CD4-positive, alpha-beta memory T cell (primary cell): ENCODE results near the gene NEAT1. TPM values are rescaled to one million over a fixed set of nuclear protein-coding genes. Genes with fewer than 3 reads are reported as not detected.

ENCODE experiments used
- CTCF ChIA-PET: fragments of 350-600 bp; sonication (Branson Sonifier 250); formaldehyde crosslinking; loops from one replicate; lab custom pipeline; 2021; ENCODE audit warnings: inconsistent platforms; ENCODE audit not compliant: partially characterized antibody; lab: Charles Lee
- POLR2A ChIA-PET: fragments of 350-600 bp; sonication (Branson Sonifier 250); formaldehyde crosslinking; loops from one replicate; lab custom pipeline; 2021; ENCODE audit not compliant: partially characterized antibody; lab: Charles Lee
- DNase-seq, 5 donors: peaks; one replicate each; pipeline versions ENCODE4 v3.0.0 to v3.0.0-alpha.2; 2020 to 2022; ENCODE audit warnings: mixed read lengths in 1 of 5
- H3K27ac ChIP-seq: one replicate; pipeline ENCODE4 v1.7.0; 2013; ENCODE audit warnings: low read depth, low read length
- H3K27me3 ChIP-seq: 2 replicates; pipeline ENCODE4 v1.7.0; 2013; ENCODE audit warnings: mild to moderate bottlenecking, low read length, moderate library complexity; ENCODE audit not compliant: insufficient read depth
- H3K36me3 ChIP-seq: 2 replicates; pipeline ENCODE4 v1.7.0; 2013; ENCODE audit warnings: mild to moderate bottlenecking, low read length, moderate library complexity; ENCODE audit not compliant: insufficient read depth
- H3K4me1 ChIP-seq: 2 replicates; pipeline ENCODE4 v1.7.0; 2013; ENCODE audit warnings: mild to moderate bottlenecking, low read length, moderate library complexity; ENCODE audit not compliant: insufficient read depth
- H3K4me3 ChIP-seq, 2 donors: one replicate each; pipeline ENCODE4 v1.7.0; 2013; ENCODE audit warnings: low read length in 2 of 2, mild to moderate bottlenecking in 1 of 2
- H3K9me3 ChIP-seq, 2 donors: one replicate each; pipeline ENCODE4 v1.7.0; 2013; ENCODE audit warnings: low read length in 2 of 2, control low read depth in 1 of 2; ENCODE audit not compliant: control insufficient read depth in 1 of 2
- H3K27ac Mint-ChIP-seq, 7 donors: one replicate each; pipeline ENCODE4 v1.8.0; 2020 to 2021; ENCODE audit warnings: mixed read lengths in 7 of 7, mild to moderate bottlenecking in 6 of 7, inconsistent platforms in 3 of 7, moderate library complexity in 3 of 7
- H3K27me3 Mint-ChIP-seq, 2 donors: one replicate each; pipeline ENCODE4 v1.8.0; 2020 to 2021; ENCODE audit warnings: mixed read lengths in 2 of 2
- H3K36me3 Mint-ChIP-seq, 2 donors: one replicate each; pipeline ENCODE4 v1.8.0; 2020 to 2021; ENCODE audit warnings: mixed read lengths in 2 of 2, inconsistent platforms in 1 of 2, mild to moderate bottlenecking in 1 of 2
- H3K4me1 Mint-ChIP-seq, 4 donors: one replicate each; pipeline ENCODE4 v1.8.0; 2020 to 2021; ENCODE audit warnings: mixed read lengths in 4 of 4, mild to moderate bottlenecking in 1 of 4
- H3K4me3 Mint-ChIP-seq, 8 donors: one replicate each; pipeline ENCODE4 v1.8.0; 2020 to 2021; ENCODE audit warnings: mixed read lengths in 8 of 8, mild to moderate bottlenecking in 7 of 8, moderate library complexity in 6 of 8, inconsistent platforms in 3 of 8
- H3K9me3 Mint-ChIP-seq, 8 donors: one replicate each; pipeline ENCODE4 v1.8.0; 2020 to 2021; ENCODE audit warnings: mixed read lengths in 8 of 8, mild to moderate bottlenecking in 5 of 8, inconsistent platforms in 3 of 8, moderate library complexity in 1 of 8
- intact Hi-C: fragments of 100-400 bp; cut with micrococcal nuclease; formaldehyde crosslinking; loops from one replicate; pipeline ENCODE4 v1.15.1; 2023
- polyA plus RNA-seq, 2 donors: library from polyadenylated mRNA; unstranded; fragments of 300-500 nt; fragmentation: Illumina TruSeq; gene quantifications; one replicate each; pipeline ENCODE4 v1.2.3, GENCODE V29; 2021
- total RNA-seq, 2 experiments: library from RNA; stranded (reverse); gene quantifications; one replicate each; pipeline ENCODE4 v1.2.3, GENCODE V29; 2021

NEAT1 gene
- total and polyA plus RNA-seq, 4 experiments from 2014 or later, result 2.3 to 687 (median 344) TPM

DNA sequence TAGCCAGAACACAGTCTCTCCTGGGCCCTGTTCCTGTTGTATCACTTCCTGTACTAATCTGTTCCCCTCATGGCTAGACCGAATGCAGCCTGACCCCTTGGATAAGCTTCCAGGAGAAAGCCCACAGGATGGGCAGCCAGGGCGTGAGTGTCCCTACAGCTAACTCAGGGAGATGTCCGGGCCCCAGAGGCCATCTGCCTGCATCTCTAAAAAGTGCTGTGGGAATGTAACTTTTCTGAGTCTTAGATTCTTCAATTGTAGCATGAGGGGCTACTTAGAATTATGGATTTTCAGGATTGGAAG lies 68.5 kb downstream of the NEAT1 start:
- ChIA-PET CTCF (interaction anchor here (1.2 to 3.0 kb wide), 4 partner anchors 9 to 75 kb away, joined by 3 to 13 read pairs (median 4); no protein-coding TSS in a partner anchor), POLR2A (interaction anchor here (10.2 to 27.2 kb wide), 4 partner anchors 8 to 71 kb away, joined by 181 to 3839 read pairs (median 1050); partner anchors contain the start of genes MALAT1 and NEAT1)
- no peaks in the 10 kb centered on the region for H3K36me3 Mint-ChIP-seq
- Histone ChIP-seq H3K27ac (no peak overlapping the region), H3K9me3 (no peaks in the 10 kb centered on the region), H3K36me3 (no peaks in the 10 kb centered on the region), H3K4me1 (peaks cover 11% of the 10 kb centered on the region), H3K27me3 (no peaks in the 10 kb centered on the region), H3K4me3 (no peak overlapping the region)
- H3K9me3 Mint-ChIP-seq, result no peaks in the 10 kb centered on the region
- no peak for DNase-seq
- H3K27me3 Mint-ChIP-seq, result no peaks in the 10 kb centered on the region
- peaks cover 5 to 22% (median 14%) of the 10 kb centered on the region in 4 donors for H3K4me1 Mint-ChIP-seq
- no peak overlapping the region for H3K4me3 Mint-ChIP-seq
- intact Hi-C loops, result no loop called here
- peak overlapping the region in 1 of 7 donors; percentile 10 for H3K27ac Mint-ChIP-seq

DNA sequence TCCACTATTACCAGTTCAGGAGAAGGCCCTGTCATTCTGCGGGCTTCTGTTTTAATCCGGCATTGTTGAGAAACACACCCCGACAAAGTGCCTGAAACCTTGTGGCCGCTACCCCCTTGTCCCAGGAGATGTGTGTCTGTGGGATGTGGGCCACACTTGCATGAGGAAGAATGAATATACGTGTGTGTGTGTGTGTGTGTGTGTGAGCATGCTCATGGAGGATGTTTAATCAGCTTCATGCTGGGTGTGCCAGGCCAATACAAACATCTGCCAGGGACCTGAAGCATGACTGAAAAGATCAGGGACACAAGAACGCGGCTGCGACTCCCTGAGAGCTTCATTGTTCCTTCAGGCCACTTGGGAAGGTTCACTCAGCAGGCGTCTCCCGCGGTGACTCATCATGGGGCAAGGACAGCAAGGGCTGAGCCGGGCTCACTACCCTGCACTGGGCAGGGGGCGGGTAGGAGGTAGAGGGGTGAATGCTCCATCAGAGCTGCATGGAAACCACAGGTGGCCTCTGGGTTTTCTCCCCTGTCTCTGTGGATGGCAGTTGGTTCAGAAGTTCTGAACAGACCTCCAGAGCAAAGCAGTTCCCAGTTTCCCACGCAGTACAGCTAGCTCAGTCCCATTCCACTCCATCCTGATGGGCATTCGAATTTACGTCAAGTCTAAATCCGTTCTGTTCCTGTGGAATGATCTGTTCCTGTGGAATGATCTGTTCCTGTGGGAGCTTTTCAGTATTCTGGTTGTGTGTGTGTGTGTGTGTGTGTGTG lies 69.2 kb downstream of the NEAT1 start:
- Histone ChIP-seq H3K36me3 (no peaks in the 10 kb centered on the region), H3K27me3 (no peaks in the 10 kb centered on the region), H3K9me3 (no peaks in the 10 kb centered on the region), H3K27ac (no peak overlapping the region), H3K4me3 (no peak overlapping the region), H3K4me1 (peaks cover 17% of the 10 kb centered on the region)
- ChIA-PET POLR2A (interaction anchor here (1.5 to 27.2 kb wide), 5 partner anchors 8 to 71 kb away, joined by 3 to 3839 read pairs (median 565); partner anchors contain the start of genes MALAT1 and NEAT1), CTCF (interaction anchor here (1.2 to 3.0 kb wide), 4 partner anchors 8 to 76 kb away, joined by 3 to 13 read pairs (median 6); no protein-coding TSS in a partner anchor)
- Mint-ChIP-seq H3K9me3 (no peaks in the 10 kb centered on the region), H3K4me3 (no peak overlapping the region), H3K36me3 (no peaks in the 10 kb centered on the region), H3K4me1 (peaks cover 8 to 29% (median 19%) of the 10 kb centered on the region in 4 donors), H3K27me3 (no peaks in the 10 kb centered on the region), H3K27ac (no peak overlapping the region)
- intact Hi-C loops, result no loop called here
- DNase-seq, result no peak

- Mint-ChIP-seq H3K27me3 (no peaks in the 10 kb centered on the region), H3K27ac (peak overlapping the region in 3 of 7 donors; percentile 40 to 71 (median 55)), H3K4me1 (peaks cover 12 to 32% (median 24%) of the 10 kb centered on the region in 4 donors), H3K36me3 (no peaks in the 10 kb centered on the region), H3K9me3 (no peaks in the 10 kb centered on the region), H3K4me3 (no peak overlapping the region)
- Histone ChIP-seq H3K4me3 (no peak overlapping the region), H3K9me3 (no peaks in the 10 kb centered on the region), H3K36me3 (no peaks in the 10 kb centered on the region), H3K4me1 (peaks cover 22% of the 10 kb centered on the region), H3K27ac (no peak overlapping the region), H3K27me3 (no peaks in the 10 kb centered on the region)
- intact Hi-C loops, result no loop called here
- ChIA-PET POLR2A (interaction anchor here (1.5 to 27.2 kb wide), 5 partner anchors 7 to 72 kb away, joined by 3 to 3839 read pairs (median 565); partner anchors contain the start of genes MALAT1 and NEAT1), CTCF (interaction anchor here (1.2 to 3.0 kb wide), 3 partner anchors 8 to 77 kb away, joined by 3 to 13 read pairs (median 9); no protein-coding TSS in a partner anchor)
- DNase-seq, result peak in 1 of 5 donors; percentile 17
These were observed 69.7 kb downstream of the NEAT1 start for GRCh38 chr11:65492387-65492636.

GRCh38 chr11:65492637-65493366 lies 70.2 kb downstream of the NEAT1 start:
- Mint-ChIP-seq H3K4me3 (peak overlapping the region in 2 of 8 donors; percentile 22 to 29), H3K36me3 (peaks cover 0 to 4% of the 10 kb centered on the region in 2 donors), H3K27me3 (no peaks in the 10 kb centered on the region), H3K9me3 (no peaks in the 10 kb centered on the region), H3K4me1 (peaks cover 10 to 34% (median 22%) of the 10 kb centered on the region in 4 donors), H3K27ac (peak overlapping the region in 5 of 7 donors; percentile 25 to 71 (median 52))
- H3K4me1 ChIP-seq, result peaks cover 21% of the 10 kb centered on the region
- H3K4me3 ChIP-seq, result no peak overlapping the region
- ChIA-PET CTCF (interaction anchor here (1.3 to 3.0 kb wide), 4 partner anchors 14 to 77 kb away, joined by 3 to 13 read pairs (median 10); no protein-coding TSS in a partner anchor), POLR2A (interaction anchor here (1.5 to 27.2 kb wide), 5 partner anchors 7 to 72 kb away, joined by 3 to 3839 read pairs (median 565); partner anchors contain the start of genes MALAT1 and NEAT1)
- H3K27me3 ChIP-seq, result no peaks in the 10 kb centered on the region
- no peak overlapping the region for H3K27ac ChIP-seq
- no peaks in the 10 kb centered on the region for H3K36me3 ChIP-seq
- no peaks in the 10 kb centered on the region for H3K9me3 ChIP-seq
- intact Hi-C loops, result no loop called here
- DNase-seq, result peak in 1 of 5 donors; percentile 16

DNA sequence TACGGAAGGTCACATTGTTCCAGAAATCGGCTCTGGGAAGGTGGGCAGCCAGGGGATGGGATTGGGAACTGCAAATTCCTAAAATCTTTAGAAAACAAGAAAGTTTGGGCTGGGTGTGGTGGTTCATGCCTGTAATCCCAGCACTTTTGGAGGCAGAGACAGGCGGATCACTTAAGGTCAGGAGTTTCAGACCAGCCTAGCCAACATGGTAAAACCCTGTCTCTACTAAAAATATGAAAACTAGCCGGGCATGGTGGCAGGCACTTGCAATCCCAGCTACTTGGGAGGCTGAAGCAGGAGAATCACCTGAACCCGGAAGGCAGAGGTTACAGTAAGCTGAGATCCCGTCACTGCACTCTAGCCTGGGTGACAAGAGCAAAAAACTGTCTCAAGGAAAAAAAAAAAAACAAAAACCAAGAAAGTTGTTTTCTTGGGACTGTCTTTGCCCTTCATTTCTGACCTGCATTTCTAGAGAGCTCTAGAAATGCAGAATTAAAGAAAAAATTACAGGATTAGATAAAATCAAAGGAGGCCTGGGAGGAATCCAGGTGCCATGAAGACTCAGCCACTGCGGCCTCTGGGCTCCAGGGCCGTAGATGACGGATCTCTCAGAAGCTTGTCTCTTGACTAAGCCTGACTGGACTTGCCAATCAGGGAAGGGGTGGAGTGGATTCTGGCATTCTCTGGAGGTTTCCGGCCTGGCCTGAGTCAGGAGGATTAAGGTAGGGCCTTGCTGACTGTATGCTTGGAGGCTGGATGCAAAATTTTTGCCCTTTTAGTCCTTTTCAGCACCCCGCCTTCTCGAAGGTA lies 71.0 kb downstream of the NEAT1 start:
- H3K36me3 ChIP-seq, result no peaks in the 10 kb centered on the region
- H3K27ac ChIP-seq, result no peak overlapping the region
- Mint-ChIP-seq H3K4me1 (peaks cover 10 to 35% (median 21%) of the 10 kb centered on the region in 4 donors), H3K27ac (peak overlapping the region in 5 of 7 donors; percentile 25 to 52 (median 37)), H3K9me3 (no peaks in the 10 kb centered on the region), H3K36me3 (peaks cover 0 to 7% of the 10 kb centered on the region in 2 donors), H3K27me3 (peaks cover 0 to 2% of the 10 kb centered on the region in 2 donors), H3K4me3 (peak overlapping the region in 2 of 8 donors; percentile 22 to 29)
- ChIA-PET POLR2A (interaction anchor here (1.5 to 27.2 kb wide), 4 partner anchors 10 to 73 kb away, joined by 3 to 3839 read pairs (median 1050); partner anchors contain the start of gene NEAT1), CTCF (interaction anchor here (1.3 to 3.0 kb wide), 4 partner anchors 15 to 78 kb away, joined by 3 to 13 read pairs (median 10); no protein-coding TSS in a partner anchor)
- peaks cover 16% of the 10 kb centered on the region for H3K4me1 ChIP-seq
- H3K9me3 ChIP-seq, result no peaks in the 10 kb centered on the region
- no peaks in the 10 kb centered on the region for H3K27me3 ChIP-seq
- intact Hi-C loops, result no loop called here
- no peak overlapping the region for H3K4me3 ChIP-seq
- no peak for DNase-seq
